Fibroblast of the aortic adventitia (primary cell): Measurements from ENCODE around the gene GZMM. TPM values are rescaled to one million over a fixed set of nuclear protein-coding genes. Genes with fewer than 3 reads are reported as not detected.
A peak's percentile ranks its signal among the peaks of the same experiment; 100 is the strongest.

Experiments used
- DNase-seq: peaks from one replicate; pipeline ENCODE4 v3.0.0-alpha.2; 2010; ENCODE audit warnings: low read depth
- H3K4me3 ChIP-seq: 2 replicates; pipeline ENCODE4 v1.5.1; 2011; ENCODE audit warnings: low read depth, mild to moderate bottlenecking, control low read depth, low read length, moderate library complexity
- CTCF ChIP-seq: IDR thresholded peaks from 2 replicates; pipeline ENCODE4 v1.5.1; 2011; ENCODE audit warnings: mild to moderate bottlenecking, low read length, control low read depth, inconsistent platforms; ENCODE audit not compliant: insufficient read depth
- total RNA-seq: library from RNA; depleted of rRNA; stranded (reverse); fragments of >200 nt; gene quantifications from 2 replicates; pipeline ENCODE4 v1.2.3, GENCODE V29; 2012; ENCODE audit warnings: low replicate concordance

The GZMM gene
- total RNA-seq, 1 donor: not detected

GRCh38 chr19:570251-570686 is 26.4 kb downstream of the GZMM start:
- no peak for TF ChIP-seq CTCF
- no peak overlapping the region for H3K4me3 ChIP-seq
- DNase-seq: no peak

- TF ChIP-seq CTCF: no peak
- H3K4me3 ChIP-seq: peak overlapping the region; percentile 69
- DNase-seq: no peak
These were observed 27.2 kb downstream of the GZMM start for GRCh38 chr19:570937-571565.

GRCh38 chr19:571566-571974 is 27.7 kb downstream of the GZMM start:
- DNase-seq: peak; percentile 30
- peak overlapping the region; percentile 69 for H3K4me3 ChIP-seq
- no peak for TF ChIP-seq CTCF

- DNase-seq: peak; percentile 96
- peak within 1 kb of the TSS; percentile 93 for H3K4me3 ChIP-seq
- no peak for TF ChIP-seq CTCF
These were observed 28.4 kb downstream of the GZMM start, which contains the start of gene BSG for GRCh38 chr19:572140-572742. BSG (plus strand) TSS chr19:572596; CDS start chr19:572635, 39 bp downstream.

- no peak for TF ChIP-seq CTCF
- DNase-seq: peak; percentile 69
- H3K4me3 ChIP-seq: peak overlapping the region; percentile 93
These were observed 29.1 kb downstream of the GZMM start for GRCh38 chr19:572743-573518.

GRCh38 chr19:573519-573825 is 29.6 kb downstream of the GZMM start:
- no peak for DNase-seq
- no peak for TF ChIP-seq CTCF
- H3K4me3 ChIP-seq: peak overlapping the region; percentile 93
